A673 (cell line): ENCODE measurements around the gene FAM210A. TPM values are rescaled to one million over a fixed set of nuclear protein-coding genes. Genes with fewer than 3 reads are reported as not detected.

Experiments used
- BruUV-seq: library from RNA; stranded (reverse); fragments of 400-500 nt; replicated peaks from 2 replicates; lab custom pipeline; 2021; lab: Mats Ljungman, UMichigan
- CTCF ChIA-PET: fragments of 300-600 bp; sonication (Branson Sonifier 250); formaldehyde crosslinking; loops from one replicate; lab custom pipeline; 2022; ENCODE audit warnings: antibody characterized with exemption; lab: Charles Lee
- POLR2A ChIA-PET: fragments of 300-600 bp; sonication (Branson Sonifier 250); formaldehyde crosslinking; loops from one replicate; lab custom pipeline; 2022; ENCODE audit warnings: antibody characterized with exemption; ENCODE audit not compliant: low non-redundant PET; lab: Charles Lee
- DNase-seq: peaks from one replicate; pipeline ENCODE4 v3.0.0-alpha.2; 2015; ENCODE audit warnings: low spot score
- H3K27ac ChIP-seq: fragments of 200-600 bp; sonication (generic); 2 replicates; pipeline ENCODE4 v1.5.1; 2016; ENCODE audit warnings: mixed run types, low read depth, mild to moderate bottlenecking, mixed read lengths, antibody characterized with exemption, low read length; ENCODE audit not compliant: poor library complexity, severe bottlenecking
- H3K27me3 ChIP-seq: fragments of 200-600 bp; sonication (generic); replicated peaks from 2 replicates; pipeline ENCODE4 v1.6.1; 2017; ENCODE audit warnings: mixed run types, low read depth, mild to moderate bottlenecking, mixed read lengths, antibody characterized with exemption, low read length; ENCODE audit not compliant: insufficient read depth, poor library complexity
- H3K36me3 ChIP-seq: fragments of 200-600 bp; sonication (generic); 2 replicates; pipeline ENCODE4 v1.6.1; 2016; ENCODE audit warnings: mixed run types, mild to moderate bottlenecking, mixed read lengths, antibody characterized with exemption, low read length; ENCODE audit not compliant: insufficient read depth, poor library complexity, severe bottlenecking
- H3K4me1 ChIP-seq: fragments of 200-600 bp; sonication (generic); 2 replicates; pipeline ENCODE4 v1.6.1; 2017; ENCODE audit warnings: mixed run types, mild to moderate bottlenecking, mixed read lengths, antibody characterized with exemption, low read length; ENCODE audit not compliant: insufficient read depth, poor library complexity, severe bottlenecking
- H3K4me3 ChIP-seq: fragments of 200-600 bp; sonication (generic); 2 replicates; pipeline ENCODE4 v1.5.1; 2016; ENCODE audit warnings: low read depth, mixed run types, mild to moderate bottlenecking, mixed read lengths, low read length; ENCODE audit not compliant: poor library complexity, severe bottlenecking
- H3K9me3 ChIP-seq: fragments of 200-600 bp; sonication (generic); 2 replicates; pipeline ENCODE4 v1.6.1; 2016; ENCODE audit warnings: mixed run types, low read depth, mild to moderate bottlenecking, mixed read lengths, antibody characterized with exemption, low read length; ENCODE audit not compliant: poor library complexity, severe bottlenecking
- CTCF ChIP-seq: fragments of 300-800, 200-600 bp; sonication (generic); conservative IDR thresholded peaks from 2 replicates; pipeline ENCODE4 v1.5.1; 2017; ENCODE audit warnings: low read depth, mild to moderate bottlenecking, antibody characterized with exemption, low read length, moderate library complexity, mixed read lengths
- EZH2 ChIP-seq: fragments of 200-600 bp; sonication (generic); IDR thresholded peaks from 2 replicates; pipeline ENCODE4 v1.6.1; 2017; ENCODE audit warnings: borderline replicate concordance, low read depth, mild to moderate bottlenecking, mixed read lengths, antibody characterized with exemption, low read length; ENCODE audit not compliant: poor library complexity, severe bottlenecking
- intact Hi-C: fragments of 100-400 bp; cut with micrococcal nuclease; formaldehyde crosslinking; loops from one replicate; pipeline ENCODE4 v1.10.0; 2022; ENCODE audit not compliant: unreplicated experiment
- total RNA-seq: library from RNA; stranded (reverse); gene quantifications from 2 replicates; pipeline ENCODE4 v1.2.3, GENCODE V29; 2021

FAM210A gene
- total RNA-seq, 1 experiment from 2014 or later, result 18.6 TPM

DNA sequence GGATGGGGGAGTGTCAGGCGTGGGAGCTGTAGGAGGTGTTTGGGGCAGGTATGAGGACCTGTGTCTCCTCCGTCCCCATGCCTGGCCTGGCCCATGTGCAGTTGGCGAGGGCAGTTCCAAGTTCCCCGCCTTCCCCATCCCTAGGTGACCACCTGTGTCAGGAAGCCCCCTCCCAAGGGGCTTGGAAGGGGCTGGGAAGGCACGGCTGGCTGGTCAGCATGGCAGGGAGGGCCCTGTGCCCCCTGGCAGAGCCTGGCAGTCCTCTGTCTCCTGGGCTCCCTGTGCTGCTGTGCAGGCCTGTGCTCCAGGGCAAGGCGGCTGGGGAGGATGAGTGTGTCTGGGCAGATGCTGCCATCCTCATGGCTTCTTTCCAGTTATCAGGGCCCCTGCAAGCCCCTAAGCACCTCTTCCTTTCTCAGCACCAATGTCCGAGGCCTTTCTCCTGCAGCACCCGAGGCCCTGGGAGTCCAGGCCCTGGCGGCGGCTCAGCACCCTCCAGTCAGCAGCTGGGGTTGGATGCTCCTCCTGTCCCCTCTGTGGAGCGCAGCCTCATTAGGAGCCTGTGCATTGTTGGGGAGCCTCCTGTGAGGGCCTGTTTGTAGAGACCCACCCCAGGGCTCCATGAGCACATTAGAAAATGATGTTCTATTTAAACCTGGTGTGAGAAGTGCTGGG, 101.7 kb downstream of the FAM210A start:
- DNase-seq, result no peak
- no peaks in the 10 kb centered on the region for H3K36me3 ChIP-seq
- H3K9me3 ChIP-seq, result no peaks in the 10 kb centered on the region
- peaks cover 3% of the 10 kb centered on the region for H3K4me1 ChIP-seq
- H3K4me3 ChIP-seq, result no peak overlapping the region
- H3K27me3 ChIP-seq, result no peaks in the 10 kb centered on the region
- ChIA-PET POLR2A (no interaction called here), CTCF (no interaction called here)
- no TSS peak for BruUV-seq
- TF ChIP-seq CTCF (no peak), EZH2 (no peak)
- H3K27ac ChIP-seq, result no peak overlapping the region
- intact Hi-C loops, result no loop called here

DNA sequence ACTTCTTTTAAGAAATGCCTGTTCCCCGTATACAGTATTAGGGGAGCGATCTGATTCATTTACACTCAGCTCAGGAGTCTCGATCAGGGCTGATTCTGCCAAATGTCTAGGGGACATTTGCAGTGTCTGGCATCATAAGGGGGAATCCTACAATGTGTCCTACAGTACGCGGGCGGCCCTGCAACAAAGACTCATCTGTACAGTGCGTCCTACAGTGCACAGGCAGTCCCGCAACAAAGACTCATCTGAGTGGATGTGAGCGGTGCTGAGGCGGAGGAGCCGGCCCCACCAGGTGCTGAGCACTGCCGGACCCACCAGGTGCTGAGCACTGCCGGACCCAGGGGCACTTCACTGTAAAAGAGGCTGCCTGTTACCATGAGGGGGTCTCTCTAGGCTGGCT, 102.5 kb downstream of the FAM210A start:
- Histone ChIP-seq H3K27ac (no peak overlapping the region), H3K9me3 (no peaks in the 10 kb centered on the region), H3K4me1 (peaks cover 3% of the 10 kb centered on the region), H3K27me3 (no peaks in the 10 kb centered on the region), H3K4me3 (no peak overlapping the region), H3K36me3 (no peaks in the 10 kb centered on the region)
- intact Hi-C loops, result no loop called here
- POLR2A ChIA-PET, result no interaction called here
- TF ChIP-seq CTCF, result no peak
- no peak for TF ChIP-seq EZH2
- DNase-seq, result no peak
- CTCF ChIA-PET, result no interaction called here
- no TSS peak for BruUV-seq

DNA sequence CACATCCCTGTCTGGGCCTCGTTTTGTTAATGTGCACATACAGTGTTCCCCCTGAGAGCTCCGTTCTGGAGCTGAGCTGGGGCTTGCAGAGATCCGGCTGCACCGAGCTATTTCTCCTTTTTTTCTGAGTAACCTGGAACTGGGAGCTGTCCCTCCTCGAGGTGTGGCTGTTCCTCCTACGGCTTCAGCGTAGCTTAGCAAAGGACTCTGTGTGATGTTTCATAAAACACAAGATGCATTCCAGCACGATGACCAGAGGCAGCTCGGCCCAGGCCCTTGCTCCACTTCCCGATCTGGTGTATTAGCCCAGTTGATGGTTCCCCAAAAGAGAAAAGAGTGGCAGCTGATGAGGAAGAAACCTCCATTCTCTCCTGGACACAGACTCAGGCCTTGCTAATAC, 103.0 kb downstream of the FAM210A start:
- no peak for TF ChIP-seq CTCF
- TF ChIP-seq EZH2, result no peak
- peaks cover 3% of the 10 kb centered on the region for H3K4me1 ChIP-seq
- no peak overlapping the region for H3K4me3 ChIP-seq
- POLR2A ChIA-PET, result no interaction called here
- H3K27ac ChIP-seq, result no peak overlapping the region
- no TSS peak for BruUV-seq
- H3K36me3 ChIP-seq, result no peaks in the 10 kb centered on the region
- H3K9me3 ChIP-seq, result no peaks in the 10 kb centered on the region
- CTCF ChIA-PET, result no interaction called here
- DNase-seq, result no peak
- intact Hi-C loops, result no loop called here
- no peaks in the 10 kb centered on the region for H3K27me3 ChIP-seq
